HG02852 (cell line): ENCODE data around the gene PLPP2.

ENCODE experiments used
- ATAC-seq: cut with Tn5 transposase; IDR thresholded peaks from one replicate; pipeline ENCODE4 v1.9.1; 2021; ENCODE audit warnings: mild to moderate bottlenecking, moderate library complexity; ENCODE audit not compliant: unreplicated experiment

The PLPP2 gene

DNA sequence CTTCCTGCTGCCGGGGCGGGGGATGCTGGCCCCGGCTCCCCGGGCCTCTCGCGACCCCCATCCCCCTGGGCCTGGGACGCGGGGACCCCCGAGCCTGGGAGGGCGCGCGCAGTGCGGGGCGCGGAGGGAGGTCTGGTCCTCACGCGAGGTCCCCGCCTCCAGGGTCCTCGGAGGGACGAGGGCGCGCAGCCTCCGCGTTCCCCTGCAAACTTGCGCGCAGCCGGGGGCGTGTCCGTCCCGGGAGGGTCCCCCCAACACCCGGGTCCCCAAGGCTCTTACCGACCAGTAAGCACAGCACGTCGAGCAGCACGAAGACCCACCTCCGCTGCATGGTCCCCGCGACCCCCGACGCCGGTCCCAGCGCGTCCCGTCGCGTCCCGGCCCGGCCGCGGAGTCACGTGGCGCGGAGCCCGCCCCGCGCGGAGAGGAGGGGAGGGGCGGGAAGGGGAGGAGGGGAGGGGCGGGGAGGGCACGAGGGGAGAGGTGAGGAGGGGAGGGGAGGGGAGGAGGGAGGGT, at the start of gene PLPP2:
PLPP2 (minus strand) TSS at position 398 of the 516 bp plus-strand sequence; CDS start at position 331, 67 bp downstream.
- no peak for ATAC-seq

DNA sequence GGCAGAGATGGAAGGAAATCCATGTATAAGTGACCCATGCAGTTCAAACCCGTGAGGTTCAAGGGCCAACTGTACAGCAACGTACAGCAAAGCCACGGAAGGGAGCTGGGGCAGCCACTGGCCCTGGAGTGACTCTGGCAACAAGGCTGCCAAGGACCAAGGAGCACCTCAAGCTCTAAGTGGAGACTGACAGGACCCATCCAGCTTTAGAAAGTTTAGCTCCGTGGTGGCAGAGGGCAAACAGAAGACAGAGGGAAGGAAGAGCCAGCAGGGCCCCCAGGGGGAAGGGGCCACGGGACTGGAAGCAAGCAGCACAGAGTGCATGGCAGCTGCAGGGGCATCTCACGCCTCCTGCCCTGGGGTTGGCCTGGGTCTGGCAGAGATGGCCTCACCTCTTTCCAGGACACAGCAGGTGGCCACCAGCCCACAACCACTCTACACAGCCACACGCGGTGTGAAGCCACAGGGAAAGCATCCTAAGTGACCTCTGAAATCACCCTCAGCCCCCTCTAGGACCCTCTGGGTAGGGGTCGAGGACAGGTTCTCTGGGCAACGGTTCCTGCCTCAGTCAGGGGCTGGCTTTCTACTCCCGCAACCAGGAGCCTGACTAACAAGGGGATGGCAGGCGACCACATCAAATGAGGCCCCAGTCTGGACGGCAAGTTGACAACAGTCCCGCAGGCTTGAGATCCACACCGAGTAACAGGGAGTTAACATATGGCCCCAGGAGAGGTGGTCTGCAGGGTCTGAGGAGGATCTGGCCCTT, 49.6 kb upstream of the PLPP2 start:
- no peak for ATAC-seq

DNA sequence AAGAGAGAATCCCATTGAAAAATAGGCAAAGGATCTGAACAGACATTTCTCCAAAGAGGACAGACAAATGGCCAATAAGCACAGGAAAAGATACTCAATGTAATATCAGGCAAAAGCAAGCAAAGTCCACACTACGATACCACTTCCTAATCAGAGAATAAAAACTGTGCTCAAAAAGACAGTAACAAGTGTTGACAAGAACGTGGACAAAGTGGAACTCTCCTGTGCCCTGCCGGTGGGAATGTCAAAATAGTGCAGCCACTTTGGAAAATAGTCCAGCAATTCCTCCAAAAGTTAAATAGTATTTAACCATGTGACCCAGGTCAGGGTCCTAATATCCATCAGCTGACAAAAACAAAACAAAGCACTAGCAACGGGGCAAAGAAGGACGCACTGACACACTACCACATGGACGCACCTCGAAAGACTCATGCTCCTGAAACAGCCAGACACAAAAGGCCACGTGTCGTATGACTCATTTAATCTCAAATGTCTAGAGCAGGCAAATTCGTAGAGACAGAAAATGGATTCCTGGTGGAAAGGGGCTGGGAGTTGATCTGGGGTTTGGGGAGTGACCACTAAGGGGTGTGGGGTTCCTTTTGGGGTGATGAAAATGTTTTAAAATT, 48.2 kb upstream of the PLPP2 start:
- no peak for ATAC-seq

DNA sequence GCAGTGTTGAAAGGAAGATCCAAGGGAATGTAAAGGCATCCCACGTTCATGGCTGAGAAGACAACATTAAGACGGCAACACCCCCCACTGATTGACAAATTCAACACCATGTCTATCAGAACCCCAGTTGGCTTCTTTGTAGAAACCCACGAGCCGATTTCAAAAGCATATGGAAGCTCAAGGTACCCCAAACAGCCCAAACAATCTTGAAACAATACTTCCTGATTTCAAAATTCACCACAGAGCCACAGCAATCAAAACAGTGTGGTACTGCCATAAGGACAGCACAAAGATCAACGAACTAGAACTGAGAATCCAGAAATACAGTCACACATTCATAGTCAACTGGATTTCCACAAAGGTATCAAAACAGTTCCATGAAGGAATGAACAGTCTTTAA, 47.2 kb upstream of the PLPP2 start:
- ATAC-seq = no peak

DNA sequence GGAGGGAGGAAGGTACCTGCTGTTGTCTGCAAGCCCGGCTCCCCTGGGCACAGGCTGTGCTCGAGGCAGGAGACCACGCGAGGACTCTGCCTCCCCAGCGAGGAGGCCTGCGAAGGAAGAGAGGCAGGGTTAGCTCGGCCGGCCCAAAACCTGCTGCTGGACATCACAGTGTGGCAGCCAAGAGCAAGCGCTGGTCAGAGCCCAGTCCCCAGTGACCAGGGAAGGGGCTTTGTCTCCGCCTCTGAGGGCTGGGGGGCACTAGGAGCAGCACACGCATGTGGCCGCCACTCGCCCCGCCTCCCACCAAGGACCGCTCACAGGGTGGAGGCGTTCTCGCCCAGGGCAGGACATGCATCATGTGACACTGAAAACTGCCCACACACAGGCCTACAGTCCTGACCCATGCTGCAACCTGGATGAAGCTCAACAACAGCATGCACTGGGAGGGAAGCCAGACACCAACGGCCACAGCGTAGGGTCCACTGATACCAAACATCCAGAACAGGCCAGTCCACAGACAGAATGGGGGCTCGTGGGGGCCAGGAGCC, 44.9 kb upstream of the PLPP2 start:
- no peak for ATAC-seq

DNA sequence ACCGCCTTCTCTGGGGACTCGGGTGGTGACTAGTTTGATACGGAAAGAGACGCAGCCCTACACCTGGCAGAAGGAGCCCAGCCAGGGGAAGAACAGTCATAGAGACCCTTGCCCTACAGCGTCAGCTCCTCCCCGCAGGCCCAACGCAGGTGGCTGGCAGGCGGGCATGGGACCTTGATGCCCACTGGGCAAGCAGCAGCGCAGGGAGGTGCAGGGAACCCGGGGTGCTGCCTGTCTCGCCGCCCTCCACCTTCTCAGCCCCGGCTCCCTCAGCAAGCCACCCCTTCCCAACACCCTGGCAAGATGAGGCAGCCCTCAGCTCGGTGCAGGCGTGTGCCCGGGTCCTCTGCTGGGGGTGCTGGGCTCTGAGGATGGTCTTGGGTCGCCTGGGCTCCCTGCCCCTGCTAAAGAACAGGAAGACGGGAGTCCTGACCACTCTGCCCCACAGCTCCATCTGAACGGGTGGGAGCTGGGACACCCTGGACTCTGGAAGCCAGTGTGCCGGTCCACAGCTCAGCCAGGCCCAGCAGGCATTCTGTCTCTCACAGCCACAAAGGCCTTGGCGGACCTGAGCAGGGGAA, 44.4 kb upstream of the PLPP2 start:
- ATAC-seq = no peak

DNA sequence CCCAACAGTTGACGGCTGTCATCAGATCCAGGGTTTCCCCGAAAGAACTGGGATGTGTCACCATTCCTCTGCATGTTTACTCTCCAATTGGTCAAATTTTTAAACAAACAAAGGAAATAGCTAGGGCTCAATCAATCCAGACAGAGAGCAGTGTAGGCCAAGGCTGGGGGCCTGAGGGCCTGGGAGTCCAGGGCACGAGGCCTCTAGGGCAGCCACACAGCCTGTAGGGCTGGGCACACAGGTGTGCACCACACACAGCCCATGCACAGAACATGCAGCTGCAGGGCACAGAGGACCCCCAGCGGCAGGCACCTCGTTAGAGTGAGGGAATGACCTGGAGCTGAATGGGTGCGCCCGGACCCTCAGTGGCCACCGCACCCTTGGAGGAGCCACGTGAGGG, 43.9 kb upstream of the PLPP2 start:
- no peak for ATAC-seq

DNA sequence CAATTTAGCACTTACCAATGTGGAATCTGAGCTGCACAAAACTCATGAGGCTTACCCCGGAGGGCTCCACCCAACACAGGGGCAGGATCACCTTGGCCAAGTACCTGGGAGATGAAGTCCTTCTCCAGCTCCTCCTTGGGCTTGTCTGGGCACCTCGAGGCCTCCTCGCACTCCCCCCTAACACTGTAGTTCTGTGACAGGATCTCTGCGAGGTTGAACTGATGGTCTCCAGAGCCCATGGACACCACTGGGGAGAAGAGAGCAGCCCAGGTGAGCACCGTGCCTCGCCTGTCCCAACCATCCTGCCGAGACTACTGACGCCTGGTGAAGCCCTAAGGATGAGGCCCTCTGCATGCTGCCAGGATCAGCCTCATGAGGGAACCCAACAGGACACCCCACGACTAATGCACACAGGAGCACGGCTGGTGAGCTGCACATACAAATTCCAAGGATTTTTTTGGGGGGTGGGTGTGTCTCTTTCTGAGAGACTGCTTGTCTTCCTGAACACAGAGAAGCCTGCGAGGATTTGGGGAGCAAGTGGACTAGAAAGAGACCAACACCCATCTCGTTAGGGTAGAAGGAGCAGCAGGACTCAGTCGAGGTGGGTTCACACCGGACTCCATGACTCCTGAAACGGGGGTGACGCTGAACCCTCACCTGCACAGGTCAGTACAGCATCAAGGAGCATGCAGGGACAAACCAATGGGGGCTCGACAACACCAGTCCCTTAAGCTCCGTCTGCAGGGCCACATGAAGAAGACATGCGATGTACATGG, 43.3 kb upstream of the PLPP2 start:
- ATAC-seq = no peak

DNA sequence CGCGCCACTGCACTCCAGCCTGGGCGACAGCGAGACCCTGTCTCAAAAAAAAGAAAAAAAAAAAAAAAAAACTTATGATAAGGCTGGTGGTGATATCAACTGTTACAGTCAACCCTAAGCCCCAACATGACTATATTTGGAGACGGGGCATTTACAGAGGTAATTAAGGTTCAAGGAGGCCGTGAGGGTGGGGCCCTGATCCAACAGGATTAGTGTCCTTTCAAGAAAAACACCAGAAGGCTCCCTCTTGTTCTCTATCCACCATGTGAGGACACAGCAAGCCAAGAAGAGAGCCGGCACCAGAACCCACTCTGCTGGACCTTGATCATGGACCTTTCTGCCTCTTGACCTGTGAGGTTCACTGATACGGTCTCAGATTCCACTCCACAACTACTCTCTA, 39.3 kb upstream of the PLPP2 start:
- no peak for ATAC-seq

DNA sequence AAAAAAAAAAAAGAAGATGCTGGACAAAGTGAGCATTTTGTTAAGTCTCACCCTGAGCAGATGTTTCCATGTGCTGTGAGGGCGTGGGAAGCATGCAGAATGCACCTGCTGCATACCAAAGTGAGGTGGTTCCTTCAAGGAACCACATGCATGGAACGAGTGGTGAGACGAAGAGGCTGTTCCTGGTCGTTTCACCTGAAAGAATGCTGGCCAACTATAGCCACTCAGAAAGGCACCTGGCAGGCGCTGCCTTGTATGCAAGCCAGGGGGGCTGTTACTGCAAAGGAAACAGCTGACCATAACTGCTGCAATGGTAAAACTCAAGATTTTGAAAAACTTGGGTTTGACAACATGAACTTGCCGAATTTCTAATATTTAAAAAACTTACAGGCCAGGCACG, 38.7 kb upstream of the PLPP2 start:
- ATAC-seq = no peak

DNA sequence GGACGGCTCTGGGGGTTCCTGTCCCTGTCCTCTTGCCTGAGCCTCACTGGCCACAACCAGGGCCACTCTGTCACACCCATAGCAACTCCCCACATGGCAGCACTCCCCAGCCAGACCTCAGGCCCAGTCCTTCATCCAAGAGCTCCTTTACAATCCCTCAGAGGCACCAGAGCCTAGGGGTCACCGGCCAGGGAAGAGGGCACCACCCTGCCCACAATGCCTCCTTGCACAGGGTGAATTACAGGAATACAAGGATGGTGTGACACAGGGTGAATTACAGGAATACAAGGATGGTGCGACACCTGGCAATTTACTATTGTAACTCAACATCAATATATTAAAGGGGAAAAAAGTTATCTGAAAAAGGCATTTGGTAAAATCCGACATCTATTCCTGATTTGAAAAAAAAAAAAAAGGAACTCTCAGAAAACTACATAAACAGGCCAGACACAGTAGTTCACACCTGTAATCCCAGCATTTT, 36.9 kb upstream of the PLPP2 start:
- no peak for ATAC-seq

DNA sequence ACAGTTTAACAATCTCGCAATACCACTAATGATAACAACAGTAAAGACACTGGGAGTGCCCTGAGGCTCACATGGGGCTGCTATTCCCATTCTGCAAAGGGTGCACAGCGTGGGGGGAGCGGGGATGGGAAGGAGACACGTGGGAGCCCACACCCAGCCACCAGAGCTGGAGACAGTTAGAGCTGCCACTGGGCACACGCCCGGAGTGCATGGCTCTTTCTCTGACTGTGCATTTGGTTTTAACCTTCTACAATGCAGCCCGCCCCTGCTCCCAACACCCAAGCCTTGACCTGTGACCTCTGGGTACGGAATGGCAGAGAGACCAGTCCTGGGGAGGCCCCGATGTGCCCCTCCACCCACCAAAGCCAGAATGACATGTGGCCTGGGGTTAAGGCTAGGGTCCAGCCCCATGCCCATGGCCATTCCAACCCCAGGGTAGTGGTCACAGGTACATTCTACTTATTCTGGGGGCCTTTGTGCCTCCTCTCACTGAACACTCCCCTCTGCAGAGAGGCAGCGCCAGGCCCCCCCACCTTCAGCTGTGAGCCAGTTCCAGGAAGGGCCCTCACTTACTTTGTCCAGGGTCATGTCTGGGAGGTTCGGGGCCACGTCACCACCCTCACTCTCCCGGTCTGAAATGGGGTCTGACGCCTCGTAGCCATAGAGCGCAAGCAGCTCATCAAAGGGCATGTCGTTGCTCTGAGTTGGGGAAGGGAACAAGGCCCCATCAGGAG, 36.3 kb upstream of the PLPP2 start:
- no peak for ATAC-seq

DNA sequence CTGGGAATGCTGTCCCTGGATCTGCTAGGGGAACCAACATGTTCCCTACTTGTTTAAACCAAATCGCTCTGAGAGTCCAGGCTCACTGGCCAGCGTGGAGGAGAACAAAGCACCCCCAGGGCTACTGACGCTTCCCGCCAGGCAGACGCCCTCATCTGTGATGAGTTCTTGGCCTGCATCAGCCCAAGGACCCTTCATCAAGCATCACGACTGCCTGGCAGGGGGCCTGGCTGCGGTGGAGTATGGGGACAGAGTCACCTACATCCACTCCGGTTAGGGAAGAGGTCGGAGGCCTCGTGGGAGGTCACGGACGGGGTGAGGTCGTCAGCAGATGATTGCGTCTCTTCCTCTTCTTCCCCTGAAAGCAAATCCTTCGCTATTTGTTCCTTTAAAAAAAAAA, 35.7 kb upstream of the PLPP2 start:
- no peak for ATAC-seq

DNA sequence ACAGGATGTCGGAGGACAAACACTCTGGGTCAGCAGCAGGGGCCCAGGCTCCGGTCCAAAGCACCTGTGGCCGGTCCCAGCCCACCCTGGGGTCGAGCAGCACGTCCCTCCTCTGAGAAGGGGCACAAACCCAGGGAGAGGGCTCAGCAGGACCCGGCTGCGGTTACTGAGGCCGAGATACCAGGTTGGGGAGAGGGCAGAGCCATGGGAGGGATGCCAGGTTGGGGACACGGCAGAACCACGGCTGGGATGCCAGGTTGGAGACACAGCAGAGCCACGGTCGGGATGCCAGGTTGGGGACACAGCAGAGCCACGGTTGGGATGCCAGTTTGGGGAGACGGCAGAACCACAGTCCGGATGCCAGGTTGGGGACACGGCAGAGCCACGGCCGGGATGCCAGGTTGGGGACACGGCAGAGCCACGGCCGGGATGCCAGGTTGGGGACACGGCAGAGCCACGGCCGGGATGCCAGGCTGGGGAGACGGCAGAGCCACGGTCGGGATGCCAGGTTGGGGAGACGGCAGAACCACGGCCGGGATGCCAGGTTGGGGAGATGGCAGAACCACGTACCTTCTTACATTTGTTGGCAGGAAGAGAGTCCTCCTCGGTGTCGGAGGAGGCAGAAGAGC, 34.8 kb upstream of the PLPP2 start:
- ATAC-seq = no peak

DNA sequence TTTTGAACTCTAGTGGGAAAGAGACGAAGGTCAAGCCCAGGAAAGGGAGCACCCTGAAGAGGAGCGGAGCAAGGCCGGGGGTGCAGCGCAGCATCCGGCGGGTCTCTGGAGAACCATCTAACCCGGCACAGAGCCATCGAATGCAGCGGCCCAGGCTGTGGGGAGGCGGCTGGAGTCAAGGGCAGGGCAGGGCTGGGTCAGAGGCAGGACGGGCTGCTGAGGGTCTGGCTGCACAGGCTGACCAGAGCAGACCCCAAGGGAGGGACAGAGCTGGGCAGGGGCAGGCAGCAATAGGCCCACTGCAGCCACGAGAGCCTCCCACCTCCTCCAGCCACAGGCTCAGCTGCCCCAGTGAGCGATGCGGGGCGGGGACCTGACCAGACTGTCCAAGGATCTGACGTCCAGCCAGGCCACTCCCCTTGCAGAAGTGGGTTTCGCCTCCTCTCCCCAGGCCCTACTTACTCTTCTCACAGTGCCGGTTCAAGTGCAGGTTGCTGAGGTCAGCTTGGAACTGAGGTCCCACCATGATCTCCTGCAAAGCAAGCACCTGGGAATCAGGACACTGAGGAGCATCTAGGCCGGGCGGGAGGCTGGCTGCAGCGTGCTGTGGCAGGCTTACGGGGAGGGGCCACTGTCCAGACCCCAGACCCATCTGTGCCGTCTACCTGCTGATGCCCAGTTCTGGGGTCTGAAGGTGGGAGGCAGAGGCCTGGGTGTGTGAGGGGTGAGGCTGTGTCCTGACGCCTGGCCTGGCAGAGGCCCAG, 34.2 kb upstream of the PLPP2 start:
- no peak for ATAC-seq

DNA sequence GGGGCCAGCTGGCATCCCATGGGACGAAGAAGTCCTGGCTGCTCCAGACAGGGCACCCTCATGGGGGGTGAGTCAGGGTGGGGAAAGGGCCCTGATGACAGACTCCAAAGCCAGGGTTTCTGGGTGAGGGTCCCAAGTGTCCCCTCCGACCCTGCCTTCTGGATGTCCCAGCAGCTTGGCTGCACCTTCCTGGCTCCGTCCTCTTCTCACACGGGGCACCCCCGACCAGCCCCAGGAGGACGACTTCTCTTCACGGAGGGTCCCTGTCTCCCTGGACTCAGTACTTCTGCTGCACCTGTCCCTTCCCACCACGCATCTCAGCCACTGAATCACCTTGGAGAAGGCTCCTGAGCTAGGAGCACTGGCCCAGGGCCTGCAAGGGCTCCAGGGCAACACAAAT, 33.5 kb upstream of the PLPP2 start:
- no peak for ATAC-seq

DNA sequence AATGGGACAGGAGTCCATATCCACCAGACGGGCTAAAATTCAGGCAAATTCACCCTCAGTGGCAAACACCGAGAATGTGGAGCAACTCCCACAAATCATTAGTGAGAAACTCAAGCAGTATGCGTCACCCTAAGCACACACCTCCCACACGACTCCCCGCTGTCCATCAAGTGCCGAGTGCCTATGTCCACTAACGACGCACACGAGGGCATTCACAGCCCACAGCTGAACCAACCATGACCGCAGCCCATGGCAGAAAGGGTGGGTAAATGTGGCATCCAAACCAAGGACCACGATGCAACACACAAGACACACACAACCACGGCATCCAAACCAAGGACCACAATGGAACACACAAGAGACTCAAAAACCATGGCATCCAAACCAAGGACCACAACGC, 31.4 kb upstream of the PLPP2 start:
- no peak for ATAC-seq

DNA sequence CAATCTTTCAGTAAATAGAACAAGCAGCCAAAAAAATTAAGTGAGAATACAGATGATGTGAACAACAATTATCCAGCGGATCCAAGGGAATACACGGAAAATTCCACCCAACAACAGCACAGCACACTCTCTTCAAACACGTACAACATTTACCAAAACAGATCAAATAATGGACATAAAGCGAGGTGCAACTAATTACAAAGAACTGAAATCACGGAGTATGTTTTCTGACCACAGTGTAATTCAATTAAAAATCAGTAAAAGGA, 27.2 kb upstream of the PLPP2 start:
- ATAC-seq = no peak
